GM19035 (cell line): ENCODE measurements around the gene POLR2A.

Experiments
- ATAC-seq: cut with Tn5 transposase; IDR thresholded peaks from one replicate; pipeline ENCODE4 v1.9.1; 2021; ENCODE audit not compliant: unreplicated experiment

POLR2A gene

DNA sequence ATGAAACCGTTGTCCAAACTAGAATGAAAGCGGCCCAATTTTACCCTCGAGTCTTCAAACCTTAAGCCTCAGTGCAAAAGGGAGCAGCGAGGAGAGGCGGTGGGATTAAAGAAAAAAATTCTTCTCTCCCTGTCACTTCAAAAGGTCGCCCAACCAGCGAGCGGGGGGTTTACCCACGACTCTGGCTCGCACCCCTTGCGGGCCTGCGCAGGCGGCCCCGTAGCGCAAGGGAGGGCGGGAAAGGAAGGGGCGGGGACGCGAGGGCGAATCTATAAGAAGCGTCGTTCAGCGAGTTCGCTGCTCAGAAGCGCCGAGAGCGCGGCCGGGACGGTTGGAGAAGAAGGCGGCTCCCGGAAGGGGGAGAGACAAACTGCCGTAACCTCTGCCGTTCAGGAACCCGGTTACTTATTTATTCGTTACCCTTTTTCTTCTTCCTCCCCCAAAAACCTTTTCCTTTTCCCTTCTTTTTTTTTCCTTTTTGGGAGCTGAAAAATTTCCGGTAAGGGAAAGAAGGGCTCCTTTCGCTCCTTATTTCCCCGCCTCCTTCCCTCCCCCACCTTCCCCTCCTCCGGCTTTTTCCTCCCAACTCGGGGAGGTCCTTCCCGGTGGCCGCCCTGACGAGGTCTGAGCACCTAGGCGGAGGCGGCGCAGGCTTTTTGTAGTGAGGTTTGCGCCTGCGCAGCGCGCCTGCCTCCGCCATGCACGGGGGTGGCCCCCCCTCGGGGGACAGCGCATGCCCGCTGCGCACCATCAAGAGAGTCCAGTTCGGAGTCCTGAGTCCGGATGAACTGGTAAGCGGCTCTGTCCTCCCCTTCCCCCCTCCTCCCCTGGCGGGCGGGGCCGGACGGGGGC, at the start of gene POLR2A:
POLR2A (plus strand) TSS at position 300 of the 852 bp plus-strand sequence.
- ATAC-seq = peak; percentile 62

DNA sequence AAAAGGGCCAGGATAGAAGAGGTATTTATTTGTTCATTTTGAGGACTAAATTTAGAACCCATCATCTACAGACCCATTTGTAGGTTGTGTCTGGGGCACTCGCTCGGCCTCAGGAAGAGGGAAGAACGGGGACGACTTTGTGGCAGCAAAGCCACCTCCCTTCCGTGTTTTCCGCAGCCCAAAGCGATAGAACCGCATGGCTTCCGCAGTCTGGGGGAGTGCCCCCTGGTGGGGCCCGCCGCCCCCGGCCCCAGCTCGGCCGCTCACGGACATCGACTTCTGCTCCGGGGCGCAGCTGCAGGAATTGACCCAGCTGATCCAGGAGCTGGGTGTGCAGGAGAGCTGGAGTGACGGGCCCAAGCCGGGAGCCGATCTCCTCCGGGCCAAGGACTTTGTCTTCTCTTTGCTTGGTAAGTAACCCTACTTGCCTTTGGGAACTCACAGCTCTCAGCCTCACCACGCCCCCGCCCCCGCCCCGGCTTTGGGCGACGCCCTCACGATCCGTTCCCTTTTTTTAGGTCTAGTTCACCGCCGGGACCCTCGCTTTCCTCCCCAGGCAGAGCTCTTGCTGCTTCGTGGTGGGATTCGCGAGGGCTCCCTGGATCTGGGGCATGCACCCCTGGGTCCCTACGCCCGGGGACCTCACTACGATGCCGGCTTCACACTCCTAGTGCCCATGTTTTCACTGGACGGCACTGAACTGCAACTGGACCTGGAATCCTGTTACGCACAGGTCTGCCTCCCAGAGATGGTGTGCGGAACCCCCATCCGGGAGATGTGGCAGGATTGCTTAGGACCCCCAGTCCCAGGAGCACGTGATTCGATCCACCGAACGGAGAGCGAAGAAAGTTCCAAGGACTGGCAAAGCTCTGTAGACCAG, 48.2 kb upstream of the POLR2A start:
- ATAC-seq = peak; percentile 24

DNA sequence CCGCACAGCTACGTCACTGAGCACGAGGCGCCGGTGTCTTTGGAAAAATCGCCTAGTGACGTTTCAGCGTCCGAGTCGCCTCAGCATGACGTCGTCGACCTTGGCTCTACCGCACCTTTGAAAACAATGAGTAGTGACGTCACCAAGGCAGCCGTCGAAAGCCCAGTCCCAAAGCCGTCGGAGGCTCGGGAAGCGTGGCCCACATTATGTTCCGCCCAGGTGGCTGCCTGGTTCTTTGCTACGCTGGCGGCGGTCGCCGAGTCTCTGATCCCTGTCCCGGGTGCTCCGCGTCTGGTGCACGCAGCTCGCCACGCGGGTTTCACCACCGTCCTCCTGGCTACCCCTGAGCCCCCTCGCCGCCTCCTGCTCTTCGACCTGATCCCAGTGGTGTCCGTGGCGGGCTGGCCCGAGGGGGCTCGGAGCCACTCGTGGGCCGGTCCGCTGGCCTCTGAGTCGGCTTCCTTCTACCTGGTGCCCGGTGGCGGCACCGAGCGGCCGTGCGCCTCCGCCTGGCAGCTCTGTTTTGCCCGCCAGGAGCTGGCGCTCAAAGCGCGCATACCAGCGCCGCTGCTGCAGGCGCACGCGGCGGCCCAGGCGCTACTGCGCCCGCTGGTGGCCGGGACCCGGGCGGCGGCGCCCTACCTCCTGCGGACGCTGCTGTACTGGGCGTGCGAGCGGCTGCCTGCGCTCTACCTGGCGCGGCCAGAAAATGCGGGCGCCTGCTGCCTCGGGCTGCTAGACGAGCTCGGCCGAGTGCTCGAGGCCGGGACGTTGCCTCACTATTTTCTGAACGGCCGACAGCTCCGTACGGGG, 47.4 kb upstream of the POLR2A start:
- no peak for ATAC-seq

DNA sequence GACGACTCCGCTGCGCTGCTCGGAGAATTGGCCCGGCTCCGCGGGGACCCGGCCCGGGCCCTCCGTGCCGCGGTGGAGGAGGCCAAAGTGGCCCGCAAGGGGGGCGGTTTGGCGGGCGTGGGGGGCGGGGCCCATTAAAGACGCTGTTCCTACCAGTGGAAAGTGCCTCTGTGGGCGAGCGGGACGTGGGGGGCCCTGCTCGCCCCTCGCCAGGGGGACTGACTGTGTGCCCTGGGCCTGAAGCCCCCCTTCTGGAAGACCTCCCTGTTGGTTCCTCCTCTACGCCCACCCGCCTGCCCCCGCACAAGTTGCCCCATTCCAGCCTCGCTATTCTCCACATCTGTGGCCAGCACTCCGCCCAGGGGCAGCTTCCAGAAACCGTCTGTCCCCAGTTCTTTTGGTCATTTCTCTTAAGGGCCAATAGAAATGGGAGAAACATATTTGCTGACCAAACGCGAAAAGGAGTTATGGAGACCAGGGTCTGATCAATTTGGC, 46.8 kb upstream of the POLR2A start:
- no peak for ATAC-seq

DNA sequence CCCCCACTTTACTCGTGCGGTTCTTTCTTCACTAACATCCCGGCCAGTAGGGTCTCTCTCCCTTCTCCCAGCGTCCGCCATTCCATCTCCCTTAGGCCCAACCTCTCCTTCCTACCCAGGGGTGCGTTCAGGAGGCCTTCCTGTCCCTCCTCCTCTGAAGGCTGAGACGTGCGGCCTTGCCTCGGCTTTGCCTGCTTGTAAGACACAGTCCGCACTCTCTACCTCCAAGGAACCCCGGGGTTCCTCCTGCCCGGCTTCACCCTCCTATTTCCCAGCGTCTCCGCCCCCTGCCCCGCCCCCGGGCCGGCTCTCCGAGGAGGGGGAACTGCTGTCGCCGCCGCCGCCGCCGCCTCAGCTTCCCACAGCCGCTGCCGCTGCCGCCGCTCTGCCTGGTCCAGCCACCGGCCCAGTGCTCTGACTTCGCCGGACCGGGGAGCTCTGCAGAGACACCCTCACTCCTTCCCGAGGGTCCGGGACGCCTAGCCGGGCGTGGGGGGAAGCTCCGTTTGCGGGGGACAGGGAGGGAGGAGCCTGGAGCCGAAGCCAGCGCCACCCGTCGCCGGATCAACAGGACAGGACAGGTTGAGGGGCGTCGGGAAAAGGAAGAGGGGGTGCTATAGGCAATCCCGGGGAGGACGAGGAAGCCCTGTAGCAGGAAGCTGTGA, 46.1 kb upstream of the POLR2A start:
- ATAC-seq = no peak

DNA sequence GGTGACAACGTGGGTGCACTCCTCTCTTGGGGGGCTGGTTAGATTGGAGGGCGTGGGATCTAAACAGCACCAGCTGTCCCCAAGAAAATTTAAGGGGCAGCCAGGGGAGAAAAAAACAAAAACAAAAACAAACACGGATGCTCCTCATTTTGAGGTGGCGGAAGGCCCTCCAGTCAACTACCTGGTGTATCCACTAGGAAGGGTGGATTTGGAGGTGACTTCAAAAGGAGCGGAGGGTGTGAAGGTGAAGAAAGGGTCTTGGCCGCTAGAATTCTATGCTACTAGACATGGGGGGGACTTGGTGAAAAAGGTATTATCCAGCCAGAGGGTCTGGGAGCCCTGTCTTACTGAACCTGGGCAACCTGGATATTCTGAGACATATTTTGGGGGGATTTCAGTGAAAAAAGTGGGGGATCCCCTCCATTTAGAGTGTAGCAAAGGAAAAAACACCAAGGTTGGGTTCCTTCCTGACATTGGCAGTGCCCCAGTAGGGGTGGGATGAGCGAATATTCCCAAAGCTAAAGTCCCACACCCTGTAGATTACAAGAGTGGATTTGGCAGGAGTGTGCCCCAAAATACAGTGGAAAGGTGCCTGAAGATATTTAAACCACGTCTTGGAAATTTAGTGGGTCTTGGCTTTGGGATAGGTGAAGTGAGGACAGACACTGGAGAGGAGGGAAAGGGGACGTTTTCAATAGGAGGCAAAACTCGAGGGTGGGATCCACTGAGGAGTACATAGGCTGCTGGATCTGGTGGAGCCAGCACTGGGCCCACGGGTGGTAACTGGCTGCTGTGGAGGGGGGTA, 45.3 kb upstream of the POLR2A start:
- no peak for ATAC-seq

DNA sequence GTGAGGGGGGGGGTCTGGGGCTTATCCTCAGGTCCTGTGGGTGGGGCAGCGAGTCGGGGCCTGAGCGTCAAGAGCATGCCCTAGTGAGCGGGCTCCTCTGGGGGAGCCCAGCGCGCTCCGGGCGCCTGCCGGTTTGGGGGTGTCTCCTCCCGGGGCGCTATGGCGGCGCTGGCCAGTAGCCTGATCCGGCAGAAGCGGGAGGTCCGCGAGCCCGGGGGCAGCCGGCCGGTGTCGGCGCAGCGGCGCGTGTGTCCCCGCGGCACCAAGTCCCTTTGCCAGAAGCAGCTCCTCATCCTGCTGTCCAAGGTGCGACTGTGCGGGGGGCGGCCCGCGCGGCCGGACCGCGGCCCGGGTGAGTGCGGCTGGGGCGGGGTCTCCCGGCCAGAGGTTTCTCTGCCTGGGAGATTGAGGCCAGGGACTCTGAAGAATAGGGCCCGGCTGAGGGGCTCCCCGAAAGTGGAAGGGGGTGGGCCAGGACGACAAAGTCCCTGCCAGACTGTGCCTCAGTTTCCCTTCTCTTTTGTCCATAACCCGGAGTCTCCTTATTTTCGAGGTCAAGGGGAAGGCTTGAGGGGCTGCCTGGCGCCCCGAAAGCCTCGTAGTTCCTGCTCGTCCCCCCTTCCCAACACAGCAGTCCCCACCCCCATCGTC, 44.6 kb upstream of the POLR2A start, which contains the start of gene FGF11:
FGF11 (plus strand) TSS at position 51 of the 651 bp plus-strand sequence; CDS start at position 160, 109 bp downstream.
- no peak for ATAC-seq

DNA sequence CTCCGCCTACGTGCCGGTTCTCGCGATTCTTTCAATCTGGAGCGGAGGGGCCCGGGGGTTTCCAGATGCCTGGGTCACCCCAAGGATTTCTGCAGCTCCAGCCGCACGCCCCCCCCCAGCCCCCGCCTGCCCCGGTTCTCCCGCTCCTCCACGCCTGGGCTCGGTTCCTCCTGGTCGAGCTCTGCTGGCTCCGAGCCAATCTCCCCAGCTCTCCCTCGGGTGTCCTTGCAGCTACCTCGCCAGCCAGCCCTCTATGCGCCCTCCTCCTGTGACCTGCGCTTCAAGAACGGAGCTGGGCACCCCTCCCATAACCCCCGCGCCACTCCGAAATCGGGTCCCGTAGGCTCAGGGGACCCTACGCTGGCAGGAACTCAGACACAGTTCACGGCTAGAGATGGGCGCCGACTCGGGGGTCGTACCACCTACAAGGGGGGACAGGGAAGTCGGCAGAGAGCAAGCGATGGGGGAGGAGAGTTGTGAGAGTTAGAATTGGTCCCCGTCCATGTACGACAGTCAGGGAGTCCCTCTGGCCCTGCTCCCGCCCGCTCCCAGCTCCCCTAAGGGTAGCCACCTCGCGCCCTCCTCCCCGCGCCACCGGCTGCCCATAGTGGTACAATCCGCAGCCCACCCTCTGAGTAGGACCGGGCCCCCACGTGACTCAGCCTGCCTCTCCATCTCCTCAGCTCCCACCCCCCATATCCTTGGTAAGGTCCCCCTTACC, 43.9 kb upstream of the POLR2A start:
- ATAC-seq = no peak

DNA sequence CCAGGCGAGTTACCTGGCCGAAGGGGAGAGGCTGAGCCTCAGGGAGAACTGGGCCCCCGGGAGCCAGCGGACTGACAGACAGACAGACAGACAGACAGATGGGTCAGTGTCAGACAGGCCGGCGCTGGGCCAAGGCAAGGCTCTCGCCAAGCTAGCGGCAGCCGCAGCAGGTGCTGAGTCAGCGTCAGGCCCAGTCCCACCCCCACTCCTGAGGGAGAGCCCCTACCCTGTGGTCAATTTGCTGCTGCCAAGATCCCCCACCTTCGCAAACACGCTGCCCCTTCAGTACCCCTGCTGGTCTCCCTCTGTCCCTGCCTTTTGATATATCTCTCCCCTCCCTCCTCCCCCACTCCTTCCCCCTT, 43.4 kb upstream of the POLR2A start:
- ATAC-seq = no peak

DNA sequence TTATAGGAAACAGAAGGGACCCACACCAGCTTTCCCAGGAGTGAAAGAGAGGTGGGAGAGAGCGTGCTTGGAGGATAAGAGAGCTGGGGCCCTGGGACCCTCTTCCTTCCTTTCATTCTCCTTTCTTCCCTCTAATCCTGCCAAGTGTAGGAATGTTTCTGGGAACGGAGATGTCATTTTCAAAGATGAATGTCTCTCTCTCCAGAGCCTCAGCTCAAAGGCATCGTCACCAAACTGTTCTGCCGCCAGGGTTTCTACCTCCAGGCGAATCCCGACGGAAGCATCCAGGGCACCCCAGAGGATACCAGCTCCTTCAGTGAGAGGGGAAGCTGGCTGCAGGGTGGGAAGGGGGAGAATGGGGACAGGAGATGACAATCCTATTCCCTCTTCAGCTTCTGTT, 42.9 kb upstream of the POLR2A start:
- no peak for ATAC-seq

DNA sequence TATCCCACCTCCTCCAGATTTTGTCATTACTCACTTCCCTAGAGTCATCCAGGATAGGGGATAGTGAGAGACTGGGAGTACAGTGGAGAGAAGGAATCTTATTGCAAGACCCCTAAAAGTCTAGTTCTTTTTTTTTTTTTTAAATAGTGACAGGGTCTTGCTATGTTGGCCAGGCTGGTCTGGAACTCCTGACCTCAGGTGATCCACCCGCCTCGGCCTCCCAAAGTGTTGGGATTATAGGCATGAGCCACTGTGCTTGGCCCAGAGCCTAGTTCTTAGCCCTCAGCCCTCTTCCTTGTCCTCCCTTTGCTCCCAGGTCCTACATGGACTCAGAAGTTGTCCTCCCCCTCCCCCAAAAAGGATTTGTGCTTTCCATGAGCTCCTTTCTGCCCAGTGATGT, 42.0 kb upstream of the POLR2A start:
- no peak for ATAC-seq

DNA sequence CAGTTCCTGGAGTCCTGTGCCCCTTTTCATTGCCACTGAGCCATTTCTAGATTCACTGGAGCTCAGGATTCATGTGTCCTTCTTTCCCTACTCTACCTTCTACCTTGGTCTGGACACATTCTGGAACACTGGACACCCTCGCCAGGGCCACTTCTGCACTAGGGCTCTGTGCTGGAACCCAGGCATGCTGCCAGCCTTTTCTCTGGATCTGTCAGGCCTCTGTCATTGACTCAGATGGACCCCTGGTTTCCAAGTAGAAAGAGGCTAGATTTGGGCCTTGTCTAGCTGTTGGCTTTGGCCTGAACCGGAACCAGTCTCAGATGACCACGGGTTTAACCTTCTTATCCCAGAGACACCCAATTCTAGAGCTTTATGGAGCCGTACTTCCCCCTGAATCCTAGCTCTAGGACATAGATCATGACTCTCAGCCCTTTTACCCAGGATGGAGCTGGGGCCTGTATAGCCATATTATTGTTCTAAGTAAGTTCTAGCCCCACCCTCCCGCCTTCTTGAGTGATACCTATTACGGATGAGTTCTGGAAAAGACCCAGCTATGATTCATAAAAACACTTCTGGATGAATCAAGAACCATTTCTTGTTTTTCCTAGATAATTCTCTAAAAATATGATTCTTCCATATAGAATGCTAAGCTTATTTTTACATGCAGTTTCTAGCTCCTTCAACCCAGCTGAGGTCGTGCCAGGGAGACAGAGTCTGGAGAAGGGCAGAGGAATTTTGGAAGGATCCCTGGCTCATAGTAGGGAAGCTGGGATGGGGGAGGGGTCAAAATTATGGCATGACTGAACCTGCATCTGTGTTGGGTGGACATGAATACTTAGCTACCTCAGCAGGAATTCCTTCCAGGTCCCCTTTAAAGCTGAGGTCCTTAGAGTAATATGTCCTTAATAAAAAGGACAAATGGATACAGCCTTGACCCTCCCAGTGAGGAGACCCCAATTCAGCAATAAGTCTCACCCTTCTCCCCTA, 40.4 kb upstream of the POLR2A start:
- ATAC-seq = no peak

DNA sequence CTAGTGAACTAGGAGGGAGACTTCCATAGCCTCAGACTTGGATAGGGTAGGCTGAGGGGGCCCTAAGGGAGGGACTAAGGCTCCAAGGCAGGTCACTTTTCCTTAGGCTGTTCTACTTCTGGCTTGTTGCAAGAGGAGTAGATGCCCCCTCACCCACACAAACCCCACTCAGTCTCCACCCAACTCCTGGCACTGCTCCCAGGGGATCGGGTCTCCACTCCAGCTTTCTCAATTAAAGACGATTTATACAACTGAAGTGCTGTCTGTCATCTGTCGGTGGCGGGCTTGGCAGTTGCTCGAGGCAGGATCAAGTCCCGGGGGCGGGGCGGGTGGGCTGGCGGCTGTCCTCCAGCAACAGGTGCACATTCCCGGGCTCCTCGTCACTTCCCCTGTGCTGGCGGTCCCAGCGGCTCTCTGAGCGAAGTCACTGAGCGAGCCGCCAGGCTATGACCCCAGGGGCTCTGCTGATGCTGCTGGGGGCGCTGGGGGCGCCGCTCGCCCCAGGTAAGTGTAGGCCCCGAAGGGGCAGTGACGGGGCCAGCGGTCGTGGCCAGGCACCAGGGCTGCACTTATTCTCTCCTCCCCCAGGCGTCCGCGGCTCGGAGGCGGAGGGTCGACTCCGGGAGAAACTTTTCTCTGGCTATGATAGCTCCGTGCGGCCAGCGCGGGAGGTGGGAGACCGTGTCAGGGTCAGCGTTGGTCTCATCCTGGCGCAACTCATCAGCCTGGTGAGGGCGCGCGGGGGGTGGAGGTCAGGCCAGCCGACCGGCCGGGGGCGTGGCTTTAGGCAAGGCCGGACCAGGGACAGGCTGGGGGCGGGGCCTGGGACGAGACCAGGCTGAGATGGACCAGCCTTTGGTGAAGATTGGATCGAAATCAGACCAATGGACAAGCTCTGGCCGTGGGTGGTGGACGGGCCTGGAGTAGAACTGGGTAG, 39.2 kb upstream of the POLR2A start, which contains the start of gene CHRNB1:
CHRNB1 (plus strand) TSS at position 380 of the 937 bp plus-strand sequence; CDS start at position 447, 67 bp downstream.
- peak; percentile 65 for ATAC-seq

DNA sequence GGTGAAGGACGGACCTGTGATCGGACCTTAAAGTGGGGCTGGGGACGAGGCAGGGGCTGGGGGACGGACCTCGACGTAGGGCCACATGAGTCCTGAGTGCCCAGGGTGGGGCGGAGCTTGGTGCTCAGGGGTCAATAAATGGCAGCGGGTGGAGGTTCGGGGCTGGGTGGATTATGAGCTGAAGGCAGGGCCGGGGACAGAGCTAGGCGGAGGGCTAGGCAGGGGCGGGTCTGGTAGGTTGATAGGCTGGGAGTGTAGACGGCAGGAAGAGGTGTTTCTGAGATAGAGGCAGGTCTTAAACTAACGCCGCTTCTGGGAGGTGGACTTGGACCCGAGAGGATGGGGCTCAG, 38.6 kb upstream of the POLR2A start:
- no peak for ATAC-seq

DNA sequence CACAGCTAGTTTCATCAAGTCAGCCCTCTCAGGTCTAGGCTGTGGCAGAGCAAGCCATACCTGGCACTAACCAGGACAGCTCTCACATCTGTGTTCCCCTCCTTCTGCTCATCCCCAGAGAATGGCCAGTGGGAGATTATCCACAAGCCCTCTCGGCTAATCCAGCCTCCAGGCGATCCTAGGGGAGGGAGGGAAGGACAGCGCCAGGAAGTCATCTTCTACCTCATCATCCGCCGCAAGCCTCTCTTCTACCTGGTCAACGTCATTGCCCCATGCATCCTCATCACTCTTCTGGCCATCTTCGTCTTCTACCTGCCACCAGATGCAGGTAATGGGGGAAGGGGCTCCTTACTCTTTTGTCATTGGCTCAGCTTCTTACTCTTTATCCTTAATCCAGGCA, 35.7 kb upstream of the POLR2A start:
- ATAC-seq = no peak

DNA sequence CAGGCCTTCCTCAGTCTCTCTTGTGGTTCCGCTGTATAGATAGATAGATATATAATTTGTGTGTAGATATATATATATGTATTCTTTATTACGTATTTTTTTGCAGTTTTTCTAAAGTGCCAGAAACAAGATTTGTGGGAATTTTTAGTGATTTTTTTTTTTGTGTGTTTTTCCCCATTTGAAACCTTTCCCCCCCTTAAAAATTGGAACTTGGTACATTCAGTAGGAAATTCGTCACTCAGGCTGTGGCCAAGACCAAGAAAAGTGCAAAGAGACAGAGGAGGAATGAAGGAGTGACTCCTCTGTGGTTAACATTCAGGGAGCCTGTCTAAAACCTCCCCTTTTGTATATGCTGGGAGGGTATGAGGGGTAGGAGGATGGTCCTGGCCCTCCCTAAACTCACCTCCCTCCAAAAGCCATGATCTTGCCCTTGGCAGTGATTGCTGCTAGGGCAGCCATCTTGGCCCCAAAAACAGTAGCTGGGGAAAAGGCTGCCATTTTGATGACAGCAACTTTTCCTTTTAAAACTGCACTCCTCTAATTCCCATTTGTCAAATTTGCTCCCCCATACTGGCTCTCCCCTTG, 24.1 kb upstream of the POLR2A start:
- ATAC-seq = no peak
